Measurements from ENCODE around the gene POFUT2. TPM values are rescaled to one million over a fixed set of nuclear protein-coding genes. Genes with fewer than 3 reads are reported as not detected.

POFUT2 gene
- total RNA-seq, 4 donors from 2014 or later = 4.8 to 11.0 (median 5.9) TPM

DNA sequence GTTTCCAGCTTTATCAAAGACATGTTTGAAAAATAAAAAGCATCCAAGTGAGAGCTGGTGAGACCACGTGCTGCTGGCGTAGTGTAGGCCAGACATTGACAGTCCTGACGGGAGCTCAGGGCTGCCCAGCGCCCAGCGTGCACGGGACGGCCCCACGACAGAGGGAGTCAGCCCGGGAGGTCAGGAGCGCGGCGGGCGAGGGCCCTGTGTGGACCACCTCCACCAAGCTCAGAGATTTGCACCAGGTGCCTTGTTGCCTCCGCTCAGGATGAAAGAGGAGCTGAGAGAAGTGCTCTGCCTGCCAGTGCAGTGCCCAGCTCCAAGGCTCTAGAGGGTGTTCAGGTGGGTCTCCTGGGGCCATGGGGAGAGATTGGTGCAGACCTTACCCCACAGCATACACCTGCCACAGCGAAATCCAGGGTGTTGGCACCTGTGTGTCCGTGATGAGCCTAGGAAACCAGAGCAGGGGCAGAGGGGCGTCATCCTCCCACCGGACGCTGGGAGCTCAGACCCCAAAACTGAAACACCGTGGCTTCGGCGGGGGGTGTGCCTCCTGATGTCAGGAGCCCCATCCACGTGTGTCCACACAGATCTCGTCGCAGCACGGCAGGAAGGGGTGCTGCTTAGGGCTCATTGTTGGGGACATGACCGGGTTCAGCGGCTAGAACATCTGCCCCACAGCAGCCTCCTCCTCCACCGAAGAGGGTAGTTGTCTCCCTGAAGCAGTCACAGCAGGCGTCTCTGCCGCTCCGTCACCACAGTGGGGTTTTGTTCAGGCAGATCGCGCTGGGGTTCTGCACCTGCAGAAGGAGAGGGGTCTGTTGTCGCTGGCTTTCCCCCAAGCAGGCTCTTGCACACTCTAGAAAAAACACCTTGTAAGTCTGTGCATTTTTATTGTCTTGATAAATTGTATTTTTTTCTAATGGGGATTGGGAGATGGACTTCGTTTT is 64.2 kb downstream of the POFUT2 start:
- Histone ChIP-seq H3K4me1 (no peaks in the 10 kb centered on the region), H3K36me3 (peaks cover 0 to 30% of the 10 kb centered on the region in 2 donors), H3K9me3 (no peaks in the 10 kb centered on the region), H3K27ac (no peak overlapping the region), H3K27me3 (peaks cover 4 to 9% (median 7%) of the 10 kb centered on the region in 3 donors), H3K4me3 (no peak overlapping the region)
- no peak for ATAC-seq
- TF ChIP-seq, protein P1, sequence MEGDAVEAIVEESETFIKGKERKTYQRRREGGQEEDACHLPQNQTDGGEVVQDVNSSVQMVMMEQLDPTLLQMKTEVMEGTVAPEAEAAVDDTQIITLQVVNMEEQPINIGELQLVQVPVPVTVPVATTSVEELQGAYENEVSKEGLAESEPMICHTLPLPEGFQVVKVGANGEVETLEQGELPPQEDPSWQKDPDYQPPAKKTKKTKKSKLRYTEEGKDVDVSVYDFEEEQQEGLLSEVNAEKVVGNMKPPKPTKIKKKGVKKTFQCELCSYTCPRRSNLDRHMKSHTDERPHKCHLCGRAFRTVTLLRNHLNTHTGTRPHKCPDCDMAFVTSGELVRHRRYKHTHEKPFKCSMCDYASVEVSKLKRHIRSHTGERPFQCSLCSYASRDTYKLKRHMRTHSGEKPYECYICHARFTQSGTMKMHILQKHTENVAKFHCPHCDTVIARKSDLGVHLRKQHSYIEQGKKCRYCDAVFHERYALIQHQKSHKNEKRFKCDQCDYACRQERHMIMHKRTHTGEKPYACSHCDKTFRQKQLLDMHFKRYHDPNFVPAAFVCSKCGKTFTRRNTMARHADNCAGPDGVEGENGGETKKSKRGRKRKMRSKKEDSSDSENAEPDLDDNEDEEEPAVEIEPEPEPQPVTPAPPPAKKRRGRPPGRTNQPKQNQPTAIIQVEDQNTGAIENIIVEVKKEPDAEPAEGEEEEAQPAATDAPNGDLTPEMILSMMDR (IDR thresholded peaks at IDR 0.05 in 4 of 5, conservative IDR thresholded peaks at IDR 0.05 in 1 of 5) = no peak
- TF ChIP-seq POLR2A (IDR thresholded peaks at IDR 0.05) = no peak
- DNase-seq = no peak
- in situ Hi-C loops (cut with MboI; ENCODE audit: low sequenced_read_pairs in 4 of 4) (no loop called here), intact Hi-C loops (cut with DNase I; ENCODE audit: low total_unique reads) (no loop called here)

DNA sequence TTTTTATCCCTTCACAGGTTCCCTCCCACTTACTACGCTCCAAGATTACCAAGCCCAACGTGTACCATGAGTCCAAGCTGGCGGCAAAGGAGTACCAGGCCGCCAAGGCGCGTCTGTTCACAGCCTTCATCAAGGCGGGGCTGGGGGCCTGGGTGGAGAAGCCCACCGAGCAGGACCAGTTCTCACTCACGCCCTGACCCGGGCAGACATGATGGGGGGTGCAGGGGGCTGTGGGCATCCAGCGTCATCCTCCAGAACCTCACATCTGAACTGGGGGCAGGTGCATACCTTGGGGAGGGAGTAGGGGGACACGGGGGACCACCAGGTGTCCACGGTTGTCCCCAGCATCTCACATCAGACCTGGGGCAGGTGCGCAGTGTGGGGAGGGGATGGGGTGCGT is 65.7 kb downstream of the POFUT2 start:
- Histone ChIP-seq H3K9me3 (peaks cover 0 to 5% (median 0%) of the 10 kb centered on the region in 3 donors), H3K36me3 (peaks cover 0 to 36% of the 10 kb centered on the region in 2 donors), H3K27me3 (peaks cover 0 to 3% (median 0%) of the 10 kb centered on the region in 3 donors), H3K27ac (no peak overlapping the region), H3K4me3 (no peak overlapping the region), H3K4me1 (no peaks in the 10 kb centered on the region)
- intact Hi-C loops (cut with DNase I; ENCODE audit: low total_unique reads) = no loop called here
- in situ Hi-C loops (cut with MboI; ENCODE audit: low sequenced_read_pairs in 4 of 4) = no loop called here
- no peak for DNase-seq
- TF ChIP-seq, protein P1 (IDR thresholded peaks at IDR 0.05 in 4 of 5, conservative IDR thresholded peaks at IDR 0.05 in 1 of 5) = no peak
- no peak for TF ChIP-seq POLR2A (IDR thresholded peaks at IDR 0.05)
- ATAC-seq = no peak

DNA sequence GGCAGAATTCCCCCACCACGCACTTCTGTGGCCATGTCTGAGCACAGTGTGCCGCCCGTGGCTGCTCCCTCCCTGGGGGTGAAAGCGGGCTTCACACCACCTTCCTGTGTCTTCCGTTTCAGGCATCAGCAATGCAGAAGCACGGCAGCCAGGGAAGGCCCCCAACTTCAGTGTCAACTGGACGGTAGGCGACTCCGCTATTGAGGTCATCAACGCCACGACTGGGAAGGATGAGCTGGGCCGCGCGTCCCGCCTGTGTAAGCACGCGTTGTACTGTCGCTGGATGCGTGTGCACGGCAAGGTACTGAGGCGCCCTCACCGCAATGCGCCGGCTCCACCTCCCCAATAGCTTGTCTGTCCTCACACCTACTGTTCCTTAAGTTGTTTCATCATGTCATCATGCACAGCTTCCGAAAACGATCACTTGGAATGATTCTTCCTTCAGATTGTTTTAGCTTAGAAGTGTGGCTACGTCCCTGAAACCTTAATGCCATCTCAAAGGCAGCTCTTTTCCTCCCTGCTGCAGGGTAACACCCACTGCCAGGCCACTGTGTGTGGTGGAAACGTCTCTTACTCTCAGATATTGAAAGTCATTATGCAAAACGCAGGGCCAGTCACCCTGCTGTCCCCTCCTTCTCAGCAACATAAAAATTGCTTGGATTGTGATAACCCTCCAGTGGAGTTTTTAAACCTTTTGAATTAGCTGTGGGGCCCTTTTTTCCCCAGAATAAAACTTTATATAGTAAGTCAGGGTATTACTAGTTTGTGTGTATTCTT is 66.8 kb downstream of the POFUT2 start:
- peaks cover 0 to 9% (median 0%) of the 10 kb centered on the region in 3 donors for H3K9me3 ChIP-seq
- ATAC-seq (no peak), DNase-seq (no peak)
- intact Hi-C loops (cut with DNase I; ENCODE audit: low total_unique reads) = no loop called here
- no peaks in the 10 kb centered on the region for H3K27me3 ChIP-seq
- H3K4me3 ChIP-seq = no peak overlapping the region
- H3K27ac ChIP-seq = no peak overlapping the region
- H3K36me3 ChIP-seq = peaks cover 0 to 44% of the 10 kb centered on the region in 2 donors
- in situ Hi-C loops (cut with MboI; ENCODE audit: low sequenced_read_pairs in 4 of 4) = no loop called here
- TF ChIP-seq POLR2A (IDR thresholded peaks at IDR 0.05) = no peak
- TF ChIP-seq, protein P1 (IDR thresholded peaks at IDR 0.05 in 4 of 5, conservative IDR thresholded peaks at IDR 0.05 in 1 of 5) = no peak
- no peaks in the 10 kb centered on the region for H3K4me1 ChIP-seq

DNA sequence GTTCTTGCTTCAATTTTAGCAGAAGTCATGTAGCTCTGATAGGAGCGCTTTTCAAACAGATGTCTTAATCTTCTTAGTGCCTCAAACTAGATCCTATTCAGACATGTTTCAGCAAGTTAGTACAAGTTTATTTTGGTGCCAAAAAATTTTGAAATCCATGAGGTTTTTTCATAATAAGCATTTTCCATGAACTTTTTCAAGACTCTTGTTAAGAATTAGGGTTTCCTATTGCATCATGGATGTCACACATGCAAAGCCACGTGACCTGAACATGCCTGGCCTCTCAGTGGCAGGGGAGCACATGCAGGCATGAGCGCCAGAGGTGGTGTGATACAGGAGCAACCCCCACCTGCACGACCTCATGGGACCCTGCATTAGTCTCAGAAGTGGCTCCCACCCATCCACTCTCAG is 67.6 kb downstream of the POFUT2 start:
- Histone ChIP-seq H3K4me3 (no peak overlapping the region), H3K36me3 (peaks cover 0 to 44% of the 10 kb centered on the region in 2 donors), H3K4me1 (no peaks in the 10 kb centered on the region), H3K27me3 (no peaks in the 10 kb centered on the region), H3K27ac (no peak overlapping the region), H3K9me3 (peaks cover 0 to 9% (median 0%) of the 10 kb centered on the region in 3 donors)
- intact Hi-C loops (cut with DNase I; ENCODE audit: low total_unique reads) (no loop called here), in situ Hi-C loops (cut with MboI; ENCODE audit: low sequenced_read_pairs in 4 of 4) (no loop called here)
- no peak for DNase-seq
- TF ChIP-seq POLR2A (IDR thresholded peaks at IDR 0.05) = no peak
- TF ChIP-seq, protein P1 (IDR thresholded peaks at IDR 0.05 in 4 of 5, conservative IDR thresholded peaks at IDR 0.05 in 1 of 5) = no peak
- ATAC-seq = no peak

Data from gastrocnemius medialis (tissue), 4 donors.